D721Med (cell line): ENCODE data around the gene SMIM1.

Experiments used
- DNase-seq: peaks from one replicate; pipeline ENCODE4 v3.0.0; 2011; ENCODE audit warnings: low spot score; ENCODE audit not compliant: insufficient read length
- FAIRE-seq: peaks from 2 replicates; lab custom pipeline; 2011; peaks lifted over from hg19 to GRCh38; lab: Jason Lieb, UNC
- TF ChIP-seq, protein P1 (sequence below): IDR thresholded peaks from 2 replicates; pipeline ENCODE4 v1.5.1; 2012; ENCODE audit warnings: mild to moderate bottlenecking, control low read depth; ENCODE audit not compliant: insufficient read depth; ENCODE audit errors: missing control alignments

Gene SMIM1

DNA sequence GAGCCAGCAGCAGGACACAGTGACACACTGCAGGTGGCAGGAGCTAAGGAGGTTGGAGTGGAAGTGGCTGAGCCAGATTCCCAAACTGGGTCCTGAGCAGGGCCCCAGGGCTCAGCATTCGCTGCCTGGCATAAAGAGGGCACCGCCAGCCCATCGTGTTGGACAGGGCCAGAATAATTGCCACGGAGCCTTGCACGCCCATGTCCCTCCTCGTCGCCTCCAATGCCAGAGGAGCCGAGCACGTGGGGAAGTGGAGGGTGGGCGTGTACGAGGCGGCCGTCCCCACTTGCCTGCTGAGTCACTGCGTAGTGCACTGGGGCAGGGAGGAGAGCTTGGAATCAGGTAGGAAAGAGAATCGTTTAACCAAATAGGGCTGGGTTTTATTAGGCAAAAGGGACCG, 49.9 kb downstream of the SMIM1 start:
- DNase-seq (no peak), FAIRE-seq (no peak)
- TF ChIP-seq, protein P1, sequence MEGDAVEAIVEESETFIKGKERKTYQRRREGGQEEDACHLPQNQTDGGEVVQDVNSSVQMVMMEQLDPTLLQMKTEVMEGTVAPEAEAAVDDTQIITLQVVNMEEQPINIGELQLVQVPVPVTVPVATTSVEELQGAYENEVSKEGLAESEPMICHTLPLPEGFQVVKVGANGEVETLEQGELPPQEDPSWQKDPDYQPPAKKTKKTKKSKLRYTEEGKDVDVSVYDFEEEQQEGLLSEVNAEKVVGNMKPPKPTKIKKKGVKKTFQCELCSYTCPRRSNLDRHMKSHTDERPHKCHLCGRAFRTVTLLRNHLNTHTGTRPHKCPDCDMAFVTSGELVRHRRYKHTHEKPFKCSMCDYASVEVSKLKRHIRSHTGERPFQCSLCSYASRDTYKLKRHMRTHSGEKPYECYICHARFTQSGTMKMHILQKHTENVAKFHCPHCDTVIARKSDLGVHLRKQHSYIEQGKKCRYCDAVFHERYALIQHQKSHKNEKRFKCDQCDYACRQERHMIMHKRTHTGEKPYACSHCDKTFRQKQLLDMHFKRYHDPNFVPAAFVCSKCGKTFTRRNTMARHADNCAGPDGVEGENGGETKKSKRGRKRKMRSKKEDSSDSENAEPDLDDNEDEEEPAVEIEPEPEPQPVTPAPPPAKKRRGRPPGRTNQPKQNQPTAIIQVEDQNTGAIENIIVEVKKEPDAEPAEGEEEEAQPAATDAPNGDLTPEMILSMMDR: no peak

DNA sequence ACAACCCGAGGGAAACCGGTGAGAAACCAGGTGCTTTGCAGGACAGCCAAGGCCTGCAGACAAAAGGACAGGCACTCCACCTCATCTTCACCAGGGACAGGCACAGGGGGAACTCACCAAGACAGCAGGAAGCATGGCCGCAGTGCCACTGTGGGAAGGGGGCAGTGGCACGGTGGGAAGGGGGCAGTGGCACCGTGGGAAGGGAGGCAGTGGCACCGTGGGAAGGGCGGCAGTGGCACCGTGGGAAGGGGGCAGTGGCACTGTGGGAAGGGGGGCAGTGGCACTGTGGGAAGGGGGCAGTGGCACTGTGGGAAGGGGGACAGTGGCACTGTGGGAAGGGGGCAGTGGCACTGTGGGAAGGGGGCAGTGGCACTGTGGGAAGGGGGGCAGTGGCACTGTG, 52.1 kb downstream of the SMIM1 start:
- no peak for DNase-seq
- no peak for FAIRE-seq
- TF ChIP-seq, protein P1: no peak

DNA sequence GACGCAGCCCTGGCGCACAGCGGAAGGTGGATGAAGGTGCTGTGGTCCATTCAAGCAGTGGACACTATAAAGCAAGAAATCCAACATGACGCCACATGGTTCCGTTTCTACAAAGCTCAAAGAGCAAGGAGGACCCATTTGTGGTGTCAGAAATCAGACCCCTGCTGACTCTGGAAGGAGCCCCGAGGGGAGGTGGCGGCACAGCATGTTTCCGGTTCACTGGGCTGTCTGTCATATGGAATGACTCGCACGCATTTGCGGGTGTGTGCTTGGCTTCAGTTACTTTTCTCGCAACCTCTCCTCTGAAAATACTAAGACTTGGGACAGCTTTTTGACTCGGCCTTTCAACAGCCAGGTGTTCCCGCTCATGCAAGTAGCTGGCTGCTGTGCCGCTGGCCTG, 52.8 kb downstream of the SMIM1 start:
- DNase-seq (no peak), FAIRE-seq (no peak)
- TF ChIP-seq, protein P1: no peak
